Pancreas (tissue), 10 donors: ENCODE results near the gene RAMAC. TPM values are rescaled to one million over a fixed set of nuclear protein-coding genes. Genes with fewer than 3 reads are reported as not detected.
A peak's percentile ranks its signal among the peaks of the same experiment; 100 is the strongest.

Experiments
- ATAC-seq, 4 donors: fragments of 200-7000 bp; cut with Tn5 transposase; one replicate each; pipeline versions ENCODE4 v1.8.0 to v1.9.1; 2020; ENCODE audit warnings: mild to moderate bottlenecking in 4 of 4, moderate library complexity in 4 of 4
- DNase-seq, 6 donors: peaks; one replicate each; pipeline ENCODE4 v3.0.0-alpha.2; 2020
- FAIRE-seq: peaks from 2 replicates; lab custom pipeline; 2012; peaks lifted over from hg19 to GRCh38; lab: Jason Lieb, UNC
- H3K27ac ChIP-seq, 4 donors: fragments of 200-600 bp; sonication (generic); 1 replicate in 3 of 4; 2 replicates in 1 of 4; pipeline versions ENCODE4 v1.5.0 to v1.8.0; 2020
- H3K27me3 ChIP-seq, 4 donors: fragments of 200-600 bp; one replicate each; pipeline ENCODE4 v1.8.0; 2021
- H3K36me3 ChIP-seq, 3 donors: fragments of 200-600 bp; sonication (generic) in 1 of 3; one replicate each; pipeline versions ENCODE4 v1.5.0 to v1.8.0; 2020 to 2021
- H3K4me1 ChIP-seq, 3 donors: fragments of 200-600 bp; one replicate each; pipeline ENCODE4 v1.8.0; 2021
- H3K4me3 ChIP-seq, 4 donors: fragments of 200-600 bp; sonication (generic) in 2 of 4; one replicate each; pipeline versions ENCODE4 v1.5.0 to v1.8.0; 2020 to 2021
- H3K9me3 ChIP-seq, 4 donors: fragments of 200-600 bp; one replicate each; pipeline ENCODE4 v1.8.0; 2021
- CTCF ChIP-seq, 4 donors: fragments of 200-600 bp; sonication (generic) in 3 of 4; IDR thresholded peaks; one replicate each; pipeline versions ENCODE4 v1.5.0 to v1.8.0; 2021; ENCODE audit warnings: antibody characterized with exemption in 4 of 4
- WGBS, 2 donors: extraction: QIAGEN DNeasy Blood & Tissue Kit; methylation state at CpG; one replicate each; pipeline ENCODE4 v1.1.7; 2013; 5-methylcytosine and 5-hydroxymethylcytosine counted together
- intact Hi-C, 3 donors: fragments of 100-400 bp; cut with DNase I; formaldehyde crosslinking; loops; one replicate each; pipeline versions ENCODE4 v1.11.1 to v1.14.2; 2022
- polyA plus RNA-seq, 2 donors: library from polyadenylated mRNA; stranded (reverse); fragments of 200-250 nt; gene quantifications; one replicate each; pipeline ENCODE4 v1.2.3, GENCODE V29; 2013
- total RNA-seq, 6 donors: library from RNA; stranded (reverse); fragmentation: NEBNext Ultra II Directional in 4 of 6; extraction: Animal tissue kit (Norgen Biotek cat#: 25700) in 4 of 6; gene quantifications; one replicate each; pipeline versions ENCODE4 v1.2.1 to v1.2.4, GENCODE V29; 2021 to 2023
- donor health status: healthy with polysubstance abuse.
- donor health status: DM: no; HTN: no; CAD: no; lungs with moderate emphysema.
- donor health status: DM: no; HTN: no; CAD: no.
- donor health status: control.
- donor health status: control.
- donor health status: Bipolar disorder and iron deficiency.
- donor health status: DM: yes; HTN: yes; CAD: no.
- donor health status: DM: no; HTN: no; CAD: no.
- donor health status: DM: no; HTN: no; CAD: no.
- donor health status: DM: yes; HTN: yes; CAD: no.

Gene RAMAC
- total and polyA plus RNA-seq, 8 donors = 7.0 to 15.5 (median 9.8) TPM

DNA sequence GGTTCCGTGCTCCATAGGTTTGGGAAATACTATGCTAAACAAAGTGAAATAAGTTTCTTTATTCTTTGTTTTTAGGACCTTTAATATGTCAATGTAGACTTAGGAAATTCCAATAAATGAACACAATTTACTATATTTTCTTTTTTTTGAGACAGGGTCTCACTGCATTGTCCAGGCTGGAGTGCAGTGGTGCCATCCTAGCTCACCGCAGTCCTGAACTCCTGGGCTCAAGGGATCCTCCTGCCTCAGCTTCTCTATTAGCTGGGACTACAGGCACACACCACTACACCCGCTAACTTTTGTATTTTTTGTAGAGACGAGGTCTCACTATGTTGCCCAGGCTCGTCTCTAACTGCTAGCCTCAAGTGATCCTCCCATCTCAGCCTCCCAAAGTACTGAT, 21.1 kb upstream of the RAMAC start:
- peaks cover 15 to 30% (median 18%) of the 10 kb centered on the region in 3 donors for H3K4me1 ChIP-seq
- no peak overlapping the region for H3K4me3 ChIP-seq
- no peaks in the 10 kb centered on the region for H3K9me3 ChIP-seq
- no peak for TF ChIP-seq CTCF (IDR thresholded peaks at IDR 0.05)
- no peak for FAIRE-seq
- 93 to 94% methylated on average over 5 of the region's 5 CpGs for WGBS, 2 donors
- DNase-seq = no peak
- H3K27me3 ChIP-seq = no peaks in the 10 kb centered on the region
- H3K27ac ChIP-seq = no peak overlapping the region
- no peaks in the 10 kb centered on the region for H3K36me3 ChIP-seq
- ATAC-seq = no peak
- intact Hi-C loops = loop anchor here in 1 of 3 donors (10.0 kb wide), 1 partner anchor 110 kb away; no protein-coding TSS in a partner anchor

DNA sequence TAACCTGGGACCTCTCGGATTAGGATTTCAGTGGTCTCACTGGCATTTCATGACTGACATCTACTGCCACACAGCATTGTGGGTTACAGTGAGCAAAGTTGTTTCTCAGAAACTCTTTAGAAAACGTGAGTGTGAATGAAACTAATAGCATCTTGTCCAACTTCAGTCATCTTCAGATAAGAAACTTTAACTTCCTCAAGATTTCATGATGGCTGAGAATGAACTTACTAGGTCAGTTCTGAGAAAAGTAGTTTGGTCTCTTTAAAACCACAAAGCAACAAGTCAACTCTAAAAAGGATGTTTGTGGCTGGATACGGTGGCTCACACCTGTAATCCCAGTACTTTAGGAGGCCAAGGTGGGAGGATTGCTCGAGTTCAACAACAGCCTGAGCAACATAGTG, 19.3 kb upstream of the RAMAC start:
- FAIRE-seq (no peak), ATAC-seq (no peak), DNase-seq (no peak)
- no peaks in the 10 kb centered on the region for H3K9me3 ChIP-seq
- no peaks in the 10 kb centered on the region for H3K36me3 ChIP-seq
- H3K4me3 ChIP-seq = no peak overlapping the region
- 87 to 90% methylated on average over 4 of the region's 4 CpGs for WGBS, 2 donors
- no peaks in the 10 kb centered on the region for H3K27me3 ChIP-seq
- intact Hi-C loops = loop anchor here in 1 of 3 donors (10.0 kb wide), 1 partner anchor 112 kb away; no protein-coding TSS in a partner anchor
- no peak overlapping the region for H3K27ac ChIP-seq
- TF ChIP-seq CTCF (IDR thresholded peaks at IDR 0.05) = no peak
- H3K4me1 ChIP-seq = peaks cover 11 to 30% (median 16%) of the 10 kb centered on the region in 3 donors

DNA sequence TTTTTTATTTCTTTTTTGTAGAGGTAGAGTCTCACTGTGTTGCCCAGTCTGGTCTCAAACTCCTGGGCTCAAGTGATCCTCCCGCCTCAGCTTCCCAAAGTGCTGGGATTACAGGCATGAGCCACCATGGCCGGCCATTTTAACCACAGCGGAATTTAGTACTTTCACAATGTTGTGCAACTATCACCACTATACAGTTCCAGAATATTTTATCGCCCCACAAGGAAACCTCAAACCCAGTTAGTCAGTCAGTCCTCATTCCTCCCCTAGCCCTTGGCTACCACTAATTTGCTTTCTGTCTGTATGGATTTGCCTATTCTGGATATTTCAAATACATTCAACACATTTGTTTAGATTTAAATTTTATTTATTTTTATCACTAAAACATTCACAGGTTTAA, 17.9 kb upstream of the RAMAC start:
- H3K4me3 ChIP-seq = no peak overlapping the region
- DNase-seq = no peak
- H3K4me1 ChIP-seq = peaks cover 11 to 40% (median 19%) of the 10 kb centered on the region in 3 donors
- H3K27me3 ChIP-seq = no peaks in the 10 kb centered on the region
- H3K27ac ChIP-seq = no peak overlapping the region
- H3K36me3 ChIP-seq = no peaks in the 10 kb centered on the region
- ATAC-seq = no peak
- WGBS, 2 donors = 90 to 98% methylated on average over 4 of the region's 4 CpGs
- no peak for FAIRE-seq
- no peak for TF ChIP-seq CTCF (IDR thresholded peaks at IDR 0.05)
- no peaks in the 10 kb centered on the region for H3K9me3 ChIP-seq
- intact Hi-C loops = loop anchor here in 1 of 3 donors (10.0 kb wide), 1 partner anchor 113 kb away; no protein-coding TSS in a partner anchor

GRCh38 chr15:82969353-82969752, 16.7 kb upstream of the RAMAC start:
- no peak for FAIRE-seq
- intact Hi-C loops = loop anchor here in 1 of 3 donors (10.0 kb wide), 1 partner anchor 115 kb away; no protein-coding TSS in a partner anchor
- no peaks in the 10 kb centered on the region for H3K36me3 ChIP-seq
- ATAC-seq = no peak
- 79 to 80% methylated on average over 7 of the region's 7 CpGs for WGBS, 2 donors
- no peak for TF ChIP-seq CTCF (IDR thresholded peaks at IDR 0.05)
- H3K4me1 ChIP-seq = peaks cover 11 to 33% (median 19%) of the 10 kb centered on the region in 3 donors
- H3K4me3 ChIP-seq = no peak overlapping the region
- DNase-seq = no peak
- H3K27ac ChIP-seq = peak overlapping the region in 1 of 4 donors; percentile 13
- H3K9me3 ChIP-seq = no peaks in the 10 kb centered on the region
- no peaks in the 10 kb centered on the region for H3K27me3 ChIP-seq

DNA sequence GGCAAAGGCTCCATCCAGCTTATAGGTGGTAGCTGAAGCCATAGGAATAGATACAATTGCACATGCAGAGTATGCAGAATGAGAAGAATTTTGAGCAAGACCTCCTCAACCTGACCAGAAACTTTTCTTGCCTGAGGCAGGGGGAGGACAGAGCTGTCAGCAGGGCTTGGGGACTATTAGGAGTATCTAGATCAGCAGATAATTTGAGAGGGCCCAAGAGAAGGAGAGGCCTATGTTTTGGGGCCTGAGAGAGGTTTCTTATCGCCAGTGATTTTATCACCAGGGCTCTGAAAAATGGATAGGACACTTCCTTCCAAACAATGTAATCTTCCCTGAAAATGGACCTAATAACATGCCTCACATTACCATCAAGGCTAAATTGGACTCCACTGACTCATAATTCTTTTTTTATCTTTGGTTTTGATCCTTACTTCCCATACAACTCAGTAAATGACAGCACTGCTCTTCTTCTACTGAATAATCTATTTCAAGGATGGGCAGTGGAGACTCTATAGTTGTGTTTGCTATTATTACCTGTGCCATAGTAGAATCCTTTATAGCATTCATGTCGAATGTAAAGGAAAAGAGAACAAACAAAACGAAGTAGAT, 15.8 kb upstream of the RAMAC start:
- FAIRE-seq (no peak), DNase-seq (no peak), ATAC-seq (peak in 3 of 4 donors; percentile 3 to 12 (median 5))
- H3K27me3 ChIP-seq = no peaks in the 10 kb centered on the region
- intact Hi-C loops = no loop called here
- no peaks in the 10 kb centered on the region for H3K36me3 ChIP-seq
- WGBS, 2 donors = 22% methylated on average over 3 of the region's 3 CpGs
- H3K9me3 ChIP-seq = no peaks in the 10 kb centered on the region
- peaks cover 11 to 33% (median 19%) of the 10 kb centered on the region in 3 donors for H3K4me1 ChIP-seq
- H3K4me3 ChIP-seq = no peak overlapping the region
- H3K27ac ChIP-seq = peak overlapping the region in 3 of 4 donors; percentile 6 to 70 (median 13)
- no peak for TF ChIP-seq CTCF (IDR thresholded peaks at IDR 0.05)
